ENCODE data around the gene GATA6.
"Not testable (repeated sequence)": the region's sequence is repeated elsewhere in the genome, so short reads cannot be mapped to it uniquely, and the experiment has no call there.

The GATA6 gene

GRCh38 chr18:22204996-22205395 lies 35.6 kb downstream of the GATA6 start:
- DNase-seq (ENCODE audit: low read depth), result no peak

- no peak for DNase-seq (ENCODE audit: low read depth)
These were observed 37.8 kb downstream of the GATA6 start for GRCh38 chr18:22207021-22207758.

- DNase-seq (ENCODE audit: low read depth), result no peak
These were observed 40.9 kb downstream of the GATA6 start for GRCh38 chr18:22210311-22210754.

GRCh38 chr18:22211657-22212056 lies 42.3 kb downstream of the GATA6 start:
- DNase-seq (ENCODE audit: low read depth), result no peak

GRCh38 chr18:22213333-22213973 lies 44.1 kb downstream of the GATA6 start:
- DNase-seq (ENCODE audit: low read depth), result no peak

- no peak for DNase-seq (ENCODE audit: low read depth)
These were observed 45.5 kb downstream of the GATA6 start for GRCh38 chr18:22214731-22215528.

- DNase-seq (ENCODE audit: low read depth), result no peak
These were observed 49.4 kb downstream of the GATA6 start for GRCh38 chr18:22218835-22219234.

GRCh38 chr18:22219568-22220355 lies 50.4 kb downstream of the GATA6 start:
- DNase-seq (ENCODE audit: low read depth), result no peak

GRCh38 chr18:22220585-22220984 lies 51.2 kb downstream of the GATA6 start:
- DNase-seq (ENCODE audit: low read depth), result not testable (repeated sequence)

GRCh38 chr18:22221350-22221749 lies 52.0 kb downstream of the GATA6 start:
- no peak for DNase-seq (ENCODE audit: low read depth)

GRCh38 chr18:22223254-22223964 lies 54.0 kb downstream of the GATA6 start:
- no peak for DNase-seq (ENCODE audit: low read depth)

GRCh38 chr18:22223965-22224322 lies 54.6 kb downstream of the GATA6 start:
- DNase-seq (ENCODE audit: low read depth), result no peak

GRCh38 chr18:22224339-22224738 lies 55.0 kb downstream of the GATA6 start:
- DNase-seq (ENCODE audit: low read depth), result no peak

GRCh38 chr18:22226801-22227200 lies 57.4 kb downstream of the GATA6 start:
- no peak for DNase-seq (ENCODE audit: low read depth)

- no peak for DNase-seq (ENCODE audit: low read depth)
These were observed 59.6 kb downstream of the GATA6 start for GRCh38 chr18:22228976-22229375.

GRCh38 chr18:22229456-22230124 lies 60.2 kb downstream of the GATA6 start:
- no peak for DNase-seq (ENCODE audit: low read depth)

- no peak for DNase-seq (ENCODE audit: low read depth)
These were observed 61.1 kb downstream of the GATA6 start for GRCh38 chr18:22230471-22230945.

- DNase-seq (ENCODE audit: low read depth), result no peak
These were observed 63.9 kb downstream of the GATA6 start for GRCh38 chr18:22233266-22233665.

GRCh38 chr18:22238036-22238435 lies 68.6 kb downstream of the GATA6 start:
- DNase-seq (ENCODE audit: low read depth), result no peak

GRCh38 chr18:22238681-22239080 lies 69.3 kb downstream of the GATA6 start:
- no peak for DNase-seq (ENCODE audit: low read depth)

- DNase-seq (ENCODE audit: low read depth), result no peak
These were observed 72.6 kb downstream of the GATA6 start for GRCh38 chr18:22241921-22242361.

Measured in activated T-helper 9 cell treated with anti-CD3 and anti-CD28 coated beads, Interleukin-2, amount 50 U/mL, for 16 hours (primary cell).